Upper lobe of right lung (tissue), 1 donor: ENCODE results near the gene RAP1GDS1. TPM values are rescaled to one million over a fixed set of nuclear protein-coding genes. Genes with fewer than 3 reads are reported as not detected.
"Not testable (repeated sequence)": the region's sequence is repeated elsewhere in the genome, so short reads cannot be mapped to it uniquely, and the experiment has no call there.

Source experiments
- ATAC-seq: fragments of 200-7000 bp; cut with Tn5 transposase; one replicate; pipeline ENCODE4 v1.9.1; 2020; ENCODE audit warnings: mild to moderate bottlenecking, moderate library complexity
- DNase-seq: peaks from one replicate; pipeline ENCODE4 v3.0.0-alpha.2; 2020
- H3K27ac ChIP-seq: fragments of 200-600 bp; one replicate; pipeline ENCODE4 v1.8.0; 2022
- H3K27me3 ChIP-seq: fragments of 200-600 bp; one replicate; pipeline ENCODE4 v1.8.0; 2022; ENCODE audit warnings: mild to moderate bottlenecking
- H3K36me3 ChIP-seq: fragments of 200-600 bp; one replicate; pipeline ENCODE4 v1.8.0; 2022
- H3K4me1 ChIP-seq: fragments of 200-600 bp; one replicate; pipeline ENCODE4 v1.8.0; 2022
- H3K4me3 ChIP-seq: fragments of 200-600 bp; one replicate; pipeline ENCODE4 v1.8.0; 2022; ENCODE audit warnings: mild to moderate bottlenecking
- H3K9me3 ChIP-seq: fragments of 200-600 bp; one replicate; pipeline ENCODE4 v1.8.0; 2022
- intact Hi-C: fragments of 100-400 bp; cut with DNase I; formaldehyde crosslinking; loops from one replicate; pipeline ENCODE4 v1.11.0; 2022
- total RNA-seq: library from RNA; stranded (reverse); fragmentation: NEBNext Ultra II Directional; extraction: Animal tissue kit (Norgen Biotek cat#: 25700); gene quantifications from one replicate; pipeline ENCODE4 v1.2.1, GENCODE V29; 2021
- TF ChIP-seq, protein P1 (sequence below): fragments of 200-600 bp; IDR thresholded peaks from one replicate; pipeline ENCODE4 v1.8.0; 2022; ENCODE audit warnings: antibody characterized with exemption
- donor health status: DM: no; HTN: yes; CAD: no; lungs with severe emphysema.

Gene RAP1GDS1
- total RNA-seq, 1 donor from 2014 or later = 39.1 TPM

DNA sequence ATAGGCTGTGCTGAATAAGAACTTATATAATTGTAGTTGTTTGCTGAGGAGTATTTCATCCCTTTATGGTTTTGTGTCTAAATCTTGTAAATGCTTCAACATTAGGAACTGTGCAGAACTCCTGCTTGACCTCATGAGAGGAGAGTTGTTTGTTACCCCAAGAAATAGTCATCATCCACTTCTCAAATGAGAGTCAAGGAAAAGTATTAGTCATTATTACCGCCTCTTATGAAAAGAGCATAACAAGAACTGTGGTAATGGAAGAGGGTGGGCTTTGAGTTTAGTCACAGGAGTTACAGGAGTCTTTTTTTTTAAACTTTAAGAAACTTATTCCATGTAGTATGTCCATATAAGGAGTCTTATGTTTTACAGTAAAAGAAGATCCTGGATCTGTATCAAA is 132.9 kb downstream of the RAP1GDS1 start:
- intact Hi-C loops = no loop called here

DNA sequence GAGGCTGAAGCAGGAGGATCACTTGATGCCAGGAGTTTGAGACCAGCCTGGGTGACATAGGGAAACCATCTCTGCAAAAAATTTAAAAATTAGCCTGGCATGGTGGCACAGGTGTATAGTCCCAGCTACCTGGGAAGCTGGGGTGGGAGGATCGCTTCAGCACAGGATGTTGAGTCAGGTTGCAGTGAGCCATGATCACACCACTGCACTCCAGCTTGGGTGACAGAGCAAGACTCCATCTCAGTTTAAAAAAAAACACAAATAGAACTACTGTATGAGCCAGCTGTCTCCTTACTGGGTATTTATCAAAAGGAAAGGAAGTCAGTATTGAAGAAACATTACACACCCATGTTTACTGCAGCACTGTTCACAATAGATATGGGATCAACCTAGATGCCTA is 138.7 kb downstream of the RAP1GDS1 start:
- intact Hi-C loops = no loop called here
- Histone ChIP-seq H3K4me3 (no peak overlapping the region), H3K4me1 (no peaks in the 10 kb centered on the region), H3K27me3 (no peaks in the 10 kb centered on the region), H3K9me3 (no peaks in the 10 kb centered on the region), H3K36me3 (no peaks in the 10 kb centered on the region), H3K27ac (no peak overlapping the region)
- no peak for DNase-seq
- TF ChIP-seq, protein P1, sequence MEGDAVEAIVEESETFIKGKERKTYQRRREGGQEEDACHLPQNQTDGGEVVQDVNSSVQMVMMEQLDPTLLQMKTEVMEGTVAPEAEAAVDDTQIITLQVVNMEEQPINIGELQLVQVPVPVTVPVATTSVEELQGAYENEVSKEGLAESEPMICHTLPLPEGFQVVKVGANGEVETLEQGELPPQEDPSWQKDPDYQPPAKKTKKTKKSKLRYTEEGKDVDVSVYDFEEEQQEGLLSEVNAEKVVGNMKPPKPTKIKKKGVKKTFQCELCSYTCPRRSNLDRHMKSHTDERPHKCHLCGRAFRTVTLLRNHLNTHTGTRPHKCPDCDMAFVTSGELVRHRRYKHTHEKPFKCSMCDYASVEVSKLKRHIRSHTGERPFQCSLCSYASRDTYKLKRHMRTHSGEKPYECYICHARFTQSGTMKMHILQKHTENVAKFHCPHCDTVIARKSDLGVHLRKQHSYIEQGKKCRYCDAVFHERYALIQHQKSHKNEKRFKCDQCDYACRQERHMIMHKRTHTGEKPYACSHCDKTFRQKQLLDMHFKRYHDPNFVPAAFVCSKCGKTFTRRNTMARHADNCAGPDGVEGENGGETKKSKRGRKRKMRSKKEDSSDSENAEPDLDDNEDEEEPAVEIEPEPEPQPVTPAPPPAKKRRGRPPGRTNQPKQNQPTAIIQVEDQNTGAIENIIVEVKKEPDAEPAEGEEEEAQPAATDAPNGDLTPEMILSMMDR = no peak
- no peak for ATAC-seq

More for the DNA sequence above, 132.9 kb downstream of the RAP1GDS1 start:
- DNase-seq = no peak
- TF ChIP-seq, protein P1 = no peak
- no peak overlapping the region for H3K4me3 ChIP-seq
- no peaks in the 10 kb centered on the region for H3K4me1 ChIP-seq
- H3K27ac ChIP-seq = no peak overlapping the region
- no peak for ATAC-seq
- no peaks in the 10 kb centered on the region for H3K9me3 ChIP-seq
- H3K27me3 ChIP-seq = no peaks in the 10 kb centered on the region
- peaks cover 5% of the 10 kb centered on the region for H3K36me3 ChIP-seq

DNA sequence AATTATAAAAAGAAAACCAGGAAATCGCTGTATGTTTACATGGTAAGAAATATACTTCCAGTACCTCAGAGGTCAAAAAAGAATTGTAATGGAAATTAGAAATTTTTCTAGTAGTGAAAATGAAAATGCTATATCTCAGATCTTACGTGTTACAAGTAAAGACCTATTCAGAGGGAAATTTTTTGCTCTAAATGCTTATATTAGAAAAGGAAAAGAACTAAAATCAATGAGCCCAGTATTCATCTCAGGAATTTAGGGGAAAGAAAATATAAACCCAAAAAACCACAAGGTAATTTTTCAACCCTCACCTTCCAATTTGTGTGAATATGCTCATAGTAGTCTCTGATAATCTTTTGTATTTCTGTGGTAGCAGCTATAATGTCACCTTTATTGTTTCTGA is 145.6 kb downstream of the RAP1GDS1 start:
- Histone ChIP-seq H3K4me1 (no peaks in the 10 kb centered on the region), H3K36me3 (no peaks in the 10 kb centered on the region), H3K4me3 (no peak overlapping the region), H3K27ac (no peak overlapping the region), H3K27me3 (no peaks in the 10 kb centered on the region), H3K9me3 (no peaks in the 10 kb centered on the region)
- TF ChIP-seq, protein P1 = no peak
- DNase-seq (no peak), ATAC-seq (no peak)
- intact Hi-C loops = no loop called here

DNA sequence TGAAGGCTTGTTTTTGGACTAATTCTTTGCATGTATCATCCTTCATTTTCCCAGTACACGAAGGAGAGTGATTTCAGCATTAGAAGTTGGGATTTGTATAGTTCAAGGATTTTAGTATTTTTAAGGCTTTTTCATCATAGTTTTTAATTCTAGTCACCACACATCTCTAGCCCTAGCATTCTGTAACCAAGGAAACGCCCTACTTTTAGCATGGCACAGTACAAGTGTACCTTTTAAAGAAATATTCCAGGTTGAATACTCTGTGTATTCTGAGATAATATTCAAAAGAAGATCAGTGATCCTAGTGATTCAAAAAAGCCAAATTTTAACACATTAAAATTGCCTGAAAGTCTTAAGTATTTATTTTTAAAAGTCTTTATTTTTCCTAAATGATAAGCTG is 150.5 kb downstream of the RAP1GDS1 start:
- ATAC-seq = no peak
- no peak for DNase-seq
- Histone ChIP-seq H3K4me1 (no peaks in the 10 kb centered on the region), H3K27me3 (no peaks in the 10 kb centered on the region), H3K27ac (no peak overlapping the region), H3K36me3 (peaks cover under 1% of the 10 kb centered on the region), H3K9me3 (peaks cover 9% of the 10 kb centered on the region), H3K4me3 (no peak overlapping the region)
- TF ChIP-seq, protein P1 = no peak
- intact Hi-C loops = no loop called here

DNA sequence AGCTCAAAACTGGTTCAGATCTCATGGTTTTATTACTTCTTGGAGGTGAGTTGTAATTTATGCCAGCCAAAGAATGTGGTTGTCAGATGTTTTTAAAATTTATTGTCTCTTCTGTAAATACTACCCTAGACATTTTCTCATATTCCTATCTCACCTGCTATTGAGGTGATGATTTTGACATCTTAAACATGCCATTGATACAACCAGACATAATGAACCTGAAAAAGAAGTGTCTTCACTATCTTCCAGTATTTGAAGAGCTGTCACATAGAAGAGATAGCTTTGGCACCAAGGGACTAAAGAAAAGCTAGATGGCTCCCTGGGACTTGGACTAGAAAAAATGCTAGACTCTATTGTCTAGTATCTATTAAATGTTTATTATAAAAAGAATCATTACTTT is 155.7 kb downstream of the RAP1GDS1 start:
- Histone ChIP-seq H3K36me3 (peaks cover 35% of the 10 kb centered on the region), H3K4me1 (no peaks in the 10 kb centered on the region), H3K27me3 (no peaks in the 10 kb centered on the region), H3K27ac (no peak overlapping the region), H3K4me3 (no peak overlapping the region), H3K9me3 (peaks cover 9% of the 10 kb centered on the region)
- TF ChIP-seq, protein P1 = no peak
- ATAC-seq (no peak), DNase-seq (no peak)
- intact Hi-C loops = no loop called here

DNA sequence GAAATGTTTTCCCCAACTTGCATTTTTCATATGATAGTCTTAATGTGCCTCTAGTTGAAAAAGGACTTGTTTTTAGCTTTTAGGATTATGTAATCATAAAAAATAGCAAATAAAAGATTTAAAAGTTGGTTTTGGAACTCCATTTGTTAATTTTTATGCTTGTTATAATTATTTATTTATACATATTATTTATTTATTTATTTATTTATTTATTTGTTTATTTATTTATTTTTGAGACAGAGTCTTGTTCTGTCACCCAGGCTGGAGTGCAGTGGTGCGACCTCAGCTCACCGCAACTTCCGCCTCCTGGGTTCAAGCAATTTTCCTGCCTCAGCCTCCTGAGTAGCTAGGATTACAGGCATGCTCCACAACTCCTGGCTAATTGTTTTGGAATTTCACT is 159.0 kb downstream of the RAP1GDS1 start:
- H3K9me3 ChIP-seq, H3K4me3 ChIP-seq, H3K27me3 ChIP-seq, DNase-seq, ATAC-seq, H3K4me1 ChIP-seq, intact Hi-C loops, H3K27ac ChIP-seq: not testable (repeated sequence)
- peaks cover 48% of the 10 kb centered on the region for H3K36me3 ChIP-seq
